ENCODE data around the gene TMIE.
A peak's percentile ranks its signal among the peaks of the same experiment; 100 is the strongest.

The TMIE gene, protein sequence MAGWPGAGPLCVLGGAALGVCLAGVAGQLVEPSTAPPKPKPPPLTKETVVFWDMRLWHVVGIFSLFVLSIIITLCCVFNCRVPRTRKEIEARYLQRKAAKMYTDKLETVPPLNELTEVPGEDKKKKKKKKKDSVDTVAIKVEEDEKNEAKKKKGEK

GRCh38 chr3:46701181-46701939 is at the start of gene TMIE:
TMIE (plus strand) TSS chr3:46701392; CDS start chr3:46701488, 96 bp downstream.
- H3K27ac ChIP-seq (ENCODE audit: low read depth, low read length): no peak within 1 kb of the TSS

DNA sequence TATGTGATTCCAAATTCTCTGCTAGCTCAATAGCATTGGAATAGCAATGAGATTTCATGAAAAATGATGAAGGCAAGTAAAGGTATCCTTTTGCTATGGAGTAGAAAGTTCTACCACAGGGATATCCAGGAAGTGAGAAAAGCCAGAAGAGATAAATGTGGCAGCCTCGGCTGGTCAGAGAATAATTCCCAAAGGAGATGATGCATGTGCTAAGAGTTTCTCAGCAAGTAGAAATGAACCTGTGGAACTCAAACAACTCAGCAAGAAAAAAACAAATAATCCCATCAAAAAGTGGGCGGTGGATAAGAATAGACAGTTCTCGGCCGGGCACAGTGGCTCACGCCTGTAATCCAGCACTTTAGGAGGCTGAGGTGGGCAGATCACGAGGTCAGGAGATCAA is 45.9 kb upstream of the TMIE start:
- no peaks in the 10 kb centered on the region for H3K27me3 ChIP-seq (ENCODE audit: control insufficient read depth, insufficient read depth, low read length)
- H3K27ac ChIP-seq (ENCODE audit: low read depth, low read length): no peak overlapping the region
- H3K36me3 ChIP-seq (ENCODE audit: control insufficient read depth, insufficient read depth, low read length): no peaks in the 10 kb centered on the region
- H3K4me3 ChIP-seq (ENCODE audit: low read length): no peak overlapping the region
- no peak overlapping the region for H3K9ac ChIP-seq (ENCODE audit: low read length)
- H3K4me1 ChIP-seq (ENCODE audit: control insufficient read depth, insufficient read depth, low read length): no peaks in the 10 kb centered on the region

More at GRCh38 chr3:46701181-46701939, at the start of gene TMIE:
- Histone ChIP-seq H3K9ac (ENCODE audit: low read length) (no peak within 1 kb of the TSS), H3K36me3 (ENCODE audit: control insufficient read depth, insufficient read depth, low read length) (no peaks in the 10 kb centered on the region), H3K4me1 (ENCODE audit: control insufficient read depth, insufficient read depth, low read length) (peaks cover 10% of the 10 kb centered on the region), H3K4me3 (ENCODE audit: low read length) (peak within 1 kb of the TSS; percentile 24), H3K27me3 (ENCODE audit: control insufficient read depth, insufficient read depth, low read length) (peaks cover 13% of the 10 kb centered on the region)

- Histone ChIP-seq H3K27ac (ENCODE audit: low read depth, low read length) (no peak overlapping the region), H3K9ac (ENCODE audit: low read length) (no peak overlapping the region), H3K36me3 (ENCODE audit: control insufficient read depth, insufficient read depth, low read length) (no peaks in the 10 kb centered on the region), H3K27me3 (ENCODE audit: control insufficient read depth, insufficient read depth, low read length) (no peaks in the 10 kb centered on the region), H3K4me3 (ENCODE audit: low read length) (no peak overlapping the region), H3K4me1 (ENCODE audit: control insufficient read depth, insufficient read depth, low read length) (no peaks in the 10 kb centered on the region)
These were observed 44.2 kb upstream of the TMIE start for GRCh38 chr3:46656778-46657556.

DNA sequence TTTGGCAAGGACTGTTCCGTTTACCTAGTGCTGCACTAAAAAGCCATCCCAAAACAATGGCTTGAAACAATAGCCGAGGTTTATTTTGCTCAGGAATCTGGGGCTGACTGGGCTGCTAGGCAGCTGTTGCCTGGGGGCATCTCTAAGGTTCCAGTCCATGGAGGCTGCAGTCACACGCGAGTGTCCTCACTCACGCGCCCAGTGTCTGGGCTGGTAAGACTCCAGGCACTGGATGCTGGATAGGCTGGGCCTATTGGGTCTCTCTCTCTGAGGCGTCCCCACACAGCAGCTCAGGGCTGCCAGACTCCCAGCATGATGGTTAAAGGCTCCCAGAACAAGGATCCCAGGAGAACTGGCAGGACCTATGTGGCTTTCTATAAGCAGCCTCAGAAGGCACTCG is 41.9 kb upstream of the TMIE start:
- H3K9ac ChIP-seq (ENCODE audit: low read length): no peak overlapping the region
- H3K36me3 ChIP-seq (ENCODE audit: control insufficient read depth, insufficient read depth, low read length): no peaks in the 10 kb centered on the region
- no peaks in the 10 kb centered on the region for H3K27me3 ChIP-seq (ENCODE audit: control insufficient read depth, insufficient read depth, low read length)
- no peak overlapping the region for H3K27ac ChIP-seq (ENCODE audit: low read depth, low read length)
- no peaks in the 10 kb centered on the region for H3K4me1 ChIP-seq (ENCODE audit: control insufficient read depth, insufficient read depth, low read length)
- no peak overlapping the region for H3K4me3 ChIP-seq (ENCODE audit: low read length)

DNA sequence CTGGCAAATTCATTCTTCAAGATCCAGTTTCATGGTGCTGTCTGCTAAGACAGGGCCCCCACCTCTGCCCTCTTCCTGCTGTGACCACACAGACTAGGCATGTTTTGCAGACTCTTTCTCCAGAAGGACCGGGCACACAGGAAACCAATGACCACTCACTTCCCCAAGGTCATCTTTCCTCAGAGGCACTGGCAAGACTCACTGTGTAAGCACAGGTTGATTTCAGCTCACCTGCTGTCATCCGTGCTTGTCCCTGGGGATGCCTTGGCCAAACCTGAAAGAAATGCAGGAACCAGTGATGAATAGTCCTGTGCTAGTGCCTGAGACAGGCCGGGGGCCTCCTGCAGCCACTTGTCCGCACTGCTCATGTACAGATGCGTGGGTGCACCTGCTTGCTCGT is 41.2 kb upstream of the TMIE start:
- Histone ChIP-seq H3K27me3 (ENCODE audit: control insufficient read depth, insufficient read depth, low read length) (no peaks in the 10 kb centered on the region), H3K4me1 (ENCODE audit: control insufficient read depth, insufficient read depth, low read length) (no peaks in the 10 kb centered on the region), H3K36me3 (ENCODE audit: control insufficient read depth, insufficient read depth, low read length) (no peaks in the 10 kb centered on the region), H3K9ac (ENCODE audit: low read length) (no peak overlapping the region), H3K4me3 (ENCODE audit: low read length) (no peak overlapping the region), H3K27ac (ENCODE audit: low read depth, low read length) (no peak overlapping the region)

GRCh38 chr3:46660543-46661523 is 40.4 kb upstream of the TMIE start:
- no peaks in the 10 kb centered on the region for H3K27me3 ChIP-seq (ENCODE audit: control insufficient read depth, insufficient read depth, low read length)
- H3K9ac ChIP-seq (ENCODE audit: low read length): no peak overlapping the region
- no peaks in the 10 kb centered on the region for H3K36me3 ChIP-seq (ENCODE audit: control insufficient read depth, insufficient read depth, low read length)
- H3K4me3 ChIP-seq (ENCODE audit: low read length): no peak overlapping the region
- H3K4me1 ChIP-seq (ENCODE audit: control insufficient read depth, insufficient read depth, low read length): no peaks in the 10 kb centered on the region
- no peak overlapping the region for H3K27ac ChIP-seq (ENCODE audit: low read depth, low read length)

- no peaks in the 10 kb centered on the region for H3K36me3 ChIP-seq (ENCODE audit: control insufficient read depth, insufficient read depth, low read length)
- no peak overlapping the region for H3K4me3 ChIP-seq (ENCODE audit: low read length)
- H3K27ac ChIP-seq (ENCODE audit: low read depth, low read length): no peak overlapping the region
- H3K27me3 ChIP-seq (ENCODE audit: control insufficient read depth, insufficient read depth, low read length): no peaks in the 10 kb centered on the region
- peaks cover 2% of the 10 kb centered on the region for H3K4me1 ChIP-seq (ENCODE audit: control insufficient read depth, insufficient read depth, low read length)
- H3K9ac ChIP-seq (ENCODE audit: low read length): no peak overlapping the region
These were observed 39.1 kb upstream of the TMIE start for GRCh38 chr3:46661776-46662766.

GRCh38 chr3:46662771-46663551 is 38.2 kb upstream of the TMIE start:
- Histone ChIP-seq H3K27ac (ENCODE audit: low read depth, low read length) (no peak overlapping the region), H3K27me3 (ENCODE audit: control insufficient read depth, insufficient read depth, low read length) (no peaks in the 10 kb centered on the region), H3K4me3 (ENCODE audit: low read length) (no peak overlapping the region), H3K4me1 (ENCODE audit: control insufficient read depth, insufficient read depth, low read length) (peaks cover 2% of the 10 kb centered on the region), H3K9ac (ENCODE audit: low read length) (no peak overlapping the region), H3K36me3 (ENCODE audit: control insufficient read depth, insufficient read depth, low read length) (no peaks in the 10 kb centered on the region)

- no peak overlapping the region for H3K4me3 ChIP-seq (ENCODE audit: low read length)
- H3K27me3 ChIP-seq (ENCODE audit: control insufficient read depth, insufficient read depth, low read length): no peaks in the 10 kb centered on the region
- no peak overlapping the region for H3K9ac ChIP-seq (ENCODE audit: low read length)
- H3K36me3 ChIP-seq (ENCODE audit: control insufficient read depth, insufficient read depth, low read length): no peaks in the 10 kb centered on the region
- H3K27ac ChIP-seq (ENCODE audit: low read depth, low read length): no peak overlapping the region
- H3K4me1 ChIP-seq (ENCODE audit: control insufficient read depth, insufficient read depth, low read length): peaks cover 2% of the 10 kb centered on the region
These were observed 37.5 kb upstream of the TMIE start for GRCh38 chr3:46663591-46664135.

GRCh38 chr3:46664188-46664970 is 36.8 kb upstream of the TMIE start:
- no peaks in the 10 kb centered on the region for H3K36me3 ChIP-seq (ENCODE audit: control insufficient read depth, insufficient read depth, low read length)
- H3K27me3 ChIP-seq (ENCODE audit: control insufficient read depth, insufficient read depth, low read length): no peaks in the 10 kb centered on the region
- peaks cover 2% of the 10 kb centered on the region for H3K4me1 ChIP-seq (ENCODE audit: control insufficient read depth, insufficient read depth, low read length)
- no peak overlapping the region for H3K4me3 ChIP-seq (ENCODE audit: low read length)
- H3K9ac ChIP-seq (ENCODE audit: low read length): no peak overlapping the region
- no peak overlapping the region for H3K27ac ChIP-seq (ENCODE audit: low read depth, low read length)

Data from rectal smooth muscle tissue (tissue), 1 donor.